ENCODE measurements around the gene SPDYE3. TPM values are rescaled to one million over a fixed set of nuclear protein-coding genes. Genes with fewer than 3 reads are reported as not detected.
"Not testable (repeated sequence)": the region's sequence is repeated elsewhere in the genome, so short reads cannot be mapped to it uniquely, and the experiment has no call there.

Gene SPDYE3
- total and polyA plus RNA-seq, 4 donors: 8.8 to 16.0 TPM; not detected in 2

DNA sequence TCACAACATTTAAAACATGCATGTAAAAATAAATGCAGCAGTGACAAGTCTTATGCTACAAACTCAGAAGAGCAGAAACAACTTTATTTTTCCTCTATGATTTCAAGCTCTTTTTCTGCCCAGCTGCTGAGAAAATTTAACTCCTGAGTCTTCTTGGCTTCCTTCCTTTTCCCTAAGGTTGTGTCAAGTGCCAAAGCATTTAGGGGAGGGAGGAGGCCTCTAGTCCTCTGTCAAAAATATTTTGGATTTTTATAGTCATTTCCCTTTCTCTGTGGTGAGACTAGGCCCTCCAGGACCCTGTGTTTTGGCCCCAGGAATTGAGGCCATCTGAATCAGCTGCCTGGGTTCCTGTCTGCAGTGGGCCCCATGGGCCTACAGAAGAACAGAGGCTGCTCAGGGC is 39.4 kb downstream of the SPDYE3 start:
- no peak overlapping the region for H3K27ac ChIP-seq (ENCODE audit: low read depth, low read length)
- no peaks in the 10 kb centered on the region for H3K4me1 ChIP-seq (ENCODE audit: control insufficient read depth, insufficient read depth, low read length)

DNA sequence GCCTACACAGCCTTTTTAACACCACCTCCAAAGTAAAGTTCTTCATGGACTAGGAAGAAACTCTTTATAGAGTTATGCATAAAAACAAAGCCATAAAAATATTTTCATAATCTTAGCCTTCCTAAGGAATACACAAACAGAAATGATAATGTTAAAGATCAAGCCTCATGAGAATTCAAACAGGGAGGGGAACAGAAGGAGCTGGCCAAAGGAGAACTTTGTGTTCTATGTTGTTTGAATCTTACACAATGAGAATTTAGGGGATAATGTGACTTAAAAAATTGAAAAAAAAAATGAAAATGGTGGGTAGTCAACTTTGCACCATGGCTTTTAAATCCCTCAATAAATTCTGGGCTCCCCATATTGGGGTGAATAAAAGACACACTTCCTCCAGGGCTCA is 41.3 kb downstream of the SPDYE3 start:
- Histone ChIP-seq H3K9me3 (ENCODE audit: control insufficient read depth, insufficient read depth, low read length) (no peaks in the 10 kb centered on the region), H3K36me3 (ENCODE audit: control insufficient read depth, insufficient read depth, low read length) (peaks cover 75% of the 10 kb centered on the region), H3K4me3 (ENCODE audit: low read depth, low read length) (no peak overlapping the region), H3K4me1 (ENCODE audit: control insufficient read depth, insufficient read depth, low read length) (no peaks in the 10 kb centered on the region), H3K27me3 (ENCODE audit: control insufficient read depth, insufficient read depth, low read length) (no peaks in the 10 kb centered on the region), H3K27ac (ENCODE audit: low read depth, low read length) (no peak overlapping the region)
- DNase-seq (ENCODE audit: low read depth in 4 of 6, low spot score in 6 of 6): no peak

More for the DNA sequence above, 39.4 kb downstream of the SPDYE3 start:
- H3K36me3 ChIP-seq (ENCODE audit: control insufficient read depth, insufficient read depth, low read length): peaks cover 67% of the 10 kb centered on the region
- H3K4me3 ChIP-seq (ENCODE audit: low read depth, low read length): no peak overlapping the region
- DNase-seq (ENCODE audit: low read depth in 4 of 6, low spot score in 6 of 6): no peak
- no peaks in the 10 kb centered on the region for H3K27me3 ChIP-seq (ENCODE audit: control insufficient read depth, insufficient read depth, low read length)
- no peaks in the 10 kb centered on the region for H3K9me3 ChIP-seq (ENCODE audit: control insufficient read depth, insufficient read depth, low read length)

DNA sequence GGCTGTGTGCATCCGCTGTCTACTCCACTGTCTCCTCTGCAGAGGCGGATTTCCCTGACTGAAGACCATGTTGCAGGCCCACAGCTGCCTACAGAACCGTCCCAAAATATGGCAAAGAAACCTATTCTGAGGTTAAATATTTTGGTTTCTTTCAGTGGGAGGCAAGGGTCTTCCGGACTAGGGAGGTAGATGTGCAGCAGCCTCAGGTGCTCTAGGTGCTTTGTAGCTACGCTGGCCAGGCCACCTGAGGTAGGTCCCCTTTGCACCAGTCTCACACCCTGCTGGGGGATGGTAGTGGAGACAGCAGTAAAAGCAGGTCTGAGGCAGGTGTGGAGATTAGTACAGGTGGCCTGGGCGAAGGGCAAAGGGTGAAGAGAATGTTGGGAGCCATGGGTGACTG is 42.3 kb downstream of the SPDYE3 start:
- no peak overlapping the region for H3K4me3 ChIP-seq (ENCODE audit: low read depth, low read length)
- no peaks in the 10 kb centered on the region for H3K9me3 ChIP-seq (ENCODE audit: control insufficient read depth, insufficient read depth, low read length)
- 98% methylated on average over 6 of the region's 6 CpGs for WGBS (ENCODE audit: insufficient coverage)
- H3K27me3 ChIP-seq (ENCODE audit: control insufficient read depth, insufficient read depth, low read length): no peaks in the 10 kb centered on the region
- H3K36me3 ChIP-seq (ENCODE audit: control insufficient read depth, insufficient read depth, low read length): peaks cover 78% of the 10 kb centered on the region
- H3K4me1 ChIP-seq (ENCODE audit: control insufficient read depth, insufficient read depth, low read length): no peaks in the 10 kb centered on the region
- H3K27ac ChIP-seq (ENCODE audit: low read depth, low read length): no peak overlapping the region
- DNase-seq (ENCODE audit: low read depth in 4 of 6, low spot score in 6 of 6): no peak

DNA sequence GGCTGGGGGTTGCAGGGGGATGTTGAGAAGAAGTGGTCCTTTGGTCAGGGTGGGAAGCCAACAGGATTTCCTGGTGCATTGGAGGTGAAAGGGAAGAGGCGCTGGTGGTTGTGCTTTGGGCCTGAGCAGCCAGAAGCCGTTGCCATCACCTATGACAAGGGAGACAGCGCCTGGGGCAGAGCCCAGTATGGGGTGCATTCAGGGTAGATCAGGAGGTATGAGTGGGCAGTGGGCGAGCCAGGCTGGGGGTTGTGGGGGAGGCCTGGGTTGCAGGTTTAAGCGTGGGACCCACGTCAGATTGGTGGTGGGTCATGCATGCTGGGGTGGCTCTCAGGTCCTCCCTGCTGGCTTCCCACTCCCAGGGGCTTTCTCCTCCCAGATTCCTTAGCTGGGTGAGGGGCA is 44.2 kb downstream of the SPDYE3 start:
- H3K27me3 ChIP-seq (ENCODE audit: control insufficient read depth, insufficient read depth, low read length): no peaks in the 10 kb centered on the region
- DNase-seq (ENCODE audit: low read depth in 4 of 6, low spot score in 6 of 6): no peak
- WGBS (ENCODE audit: insufficient coverage): 93% methylated on average over 4 of the region's 6 CpGs
- peaks cover 92% of the 10 kb centered on the region for H3K36me3 ChIP-seq (ENCODE audit: control insufficient read depth, insufficient read depth, low read length)
- H3K27ac ChIP-seq (ENCODE audit: low read depth, low read length): no peak overlapping the region
- H3K9me3 ChIP-seq (ENCODE audit: control insufficient read depth, insufficient read depth, low read length): no peaks in the 10 kb centered on the region
- no peak overlapping the region for H3K4me3 ChIP-seq (ENCODE audit: low read depth, low read length)
- no peaks in the 10 kb centered on the region for H3K4me1 ChIP-seq (ENCODE audit: control insufficient read depth, insufficient read depth, low read length)

DNA sequence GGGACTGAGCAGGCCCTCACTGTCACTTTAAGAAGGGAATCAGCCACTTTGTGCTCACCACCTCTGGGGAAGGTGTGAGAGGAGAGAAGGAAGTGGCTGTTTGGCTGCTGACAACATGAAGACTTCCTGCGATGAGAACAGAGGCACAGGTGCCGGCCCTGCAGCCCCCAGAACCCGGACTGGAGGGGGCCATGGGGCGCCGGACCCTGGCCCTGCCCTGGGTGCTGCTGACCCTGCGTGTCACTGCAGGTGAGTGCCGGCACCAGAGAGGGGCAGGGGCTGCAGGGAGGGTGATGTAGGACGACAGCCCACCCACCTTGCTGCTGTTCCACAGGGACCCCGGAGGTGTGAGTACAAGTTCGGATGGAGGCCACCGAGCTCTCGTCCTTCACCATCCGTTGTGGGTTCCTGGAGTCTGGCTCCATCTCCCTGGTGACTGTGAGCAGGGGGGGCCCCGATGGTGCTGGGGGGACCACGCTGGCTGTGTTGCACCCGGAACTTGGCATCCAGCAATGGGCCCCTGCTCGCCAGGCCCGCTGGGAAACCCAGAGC is 44.8 kb downstream of the SPDYE3 start:
- not testable (repeated sequence) for H3K9me3 ChIP-seq (ENCODE audit: control insufficient read depth, insufficient read depth, low read length); H3K4me1 ChIP-seq (ENCODE audit: control insufficient read depth, insufficient read depth, low read length); H3K27me3 ChIP-seq (ENCODE audit: control insufficient read depth, insufficient read depth, low read length); H3K4me3 ChIP-seq (ENCODE audit: low read depth, low read length); DNase-seq (ENCODE audit: low read depth in 4 of 6, low spot score in 6 of 6); H3K27ac ChIP-seq (ENCODE audit: low read depth, low read length)
- 85% methylated on average over 15 of the region's 18 CpGs for WGBS (ENCODE audit: insufficient coverage)
- H3K36me3 ChIP-seq (ENCODE audit: control insufficient read depth, insufficient read depth, low read length): peaks cover 92% of the 10 kb centered on the region

DNA sequence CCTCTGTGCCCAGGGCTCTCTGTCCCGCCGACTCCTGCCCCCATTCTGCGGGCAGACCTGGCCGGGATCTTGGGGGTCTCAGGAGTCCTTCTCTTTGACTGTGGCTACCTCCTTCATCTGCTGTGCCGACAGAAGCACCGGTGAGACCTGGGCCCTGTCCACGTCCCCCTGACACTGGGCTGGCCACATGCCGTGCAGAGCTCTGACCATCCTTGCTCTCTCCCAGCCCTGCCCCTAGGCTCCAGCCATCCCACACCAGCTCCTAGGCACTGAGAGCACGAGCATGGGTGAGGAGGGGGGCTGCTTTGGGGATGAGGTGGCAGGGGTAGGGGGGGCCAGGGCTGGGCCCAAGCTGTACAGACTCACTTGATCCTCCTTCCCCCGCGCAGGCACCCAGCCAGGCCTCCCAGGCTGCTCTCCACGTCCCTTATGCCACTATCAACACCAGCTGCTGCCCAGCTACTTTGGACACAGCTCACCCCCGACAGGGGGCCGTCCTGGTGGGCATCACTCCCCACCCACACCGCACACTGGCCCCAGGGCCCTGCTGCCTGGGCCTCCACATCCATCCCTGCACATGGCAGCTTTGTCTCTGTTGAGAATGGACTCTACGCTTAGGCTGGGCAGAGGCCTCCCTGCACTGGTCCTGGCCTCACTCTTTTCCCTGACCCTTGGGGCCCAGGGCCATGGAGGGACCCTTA is 45.6 kb downstream of the SPDYE3 start:
- Histone ChIP-seq H3K4me3 (ENCODE audit: low read depth, low read length) (no peak overlapping the region), H3K9me3 (ENCODE audit: control insufficient read depth, insufficient read depth, low read length) (no peaks in the 10 kb centered on the region), H3K4me1 (ENCODE audit: control insufficient read depth, insufficient read depth, low read length) (no peaks in the 10 kb centered on the region), H3K36me3 (ENCODE audit: control insufficient read depth, insufficient read depth, low read length) (peaks cover 92% of the 10 kb centered on the region), H3K27ac (ENCODE audit: low read depth, low read length) (no peak overlapping the region), H3K27me3 (ENCODE audit: control insufficient read depth, insufficient read depth, low read length) (no peaks in the 10 kb centered on the region)
- 95% methylated on average over 14 of the region's 16 CpGs for WGBS (ENCODE audit: insufficient coverage)
- no peak for DNase-seq (ENCODE audit: low read depth in 4 of 6, low spot score in 6 of 6)

DNA sequence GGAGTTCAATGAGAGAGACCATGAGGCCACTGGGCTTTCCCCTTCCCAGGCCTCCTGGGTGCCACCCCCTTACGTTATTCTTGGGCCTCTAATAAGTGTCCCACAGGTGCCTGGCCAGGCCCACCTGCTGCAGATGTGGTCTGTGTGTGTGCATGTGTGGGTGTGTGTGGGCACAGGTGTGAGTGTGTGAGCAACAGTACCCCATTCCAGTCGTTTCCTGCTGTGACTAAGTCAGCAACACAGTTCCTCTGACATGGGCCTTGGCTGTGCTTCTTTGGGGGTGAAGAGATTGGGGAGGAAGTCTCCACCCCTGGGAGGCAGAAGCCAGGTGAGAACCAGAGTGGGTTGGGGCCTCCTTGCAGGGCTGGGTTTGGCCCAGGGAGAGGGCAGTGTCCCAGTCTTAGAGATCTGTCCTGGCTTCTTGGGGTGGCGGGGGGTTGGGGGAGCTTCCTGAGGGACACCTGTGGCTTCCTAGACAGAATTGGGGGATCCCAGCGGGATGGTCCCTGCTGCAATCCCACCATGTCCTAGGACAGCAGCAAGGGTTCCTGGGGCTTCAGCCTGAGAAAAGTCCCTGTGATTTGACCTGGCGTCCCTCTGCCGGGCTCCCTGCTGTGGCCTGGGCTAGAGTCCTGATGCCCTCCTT is 46.3 kb downstream of the SPDYE3 start:
- no peak for DNase-seq (ENCODE audit: low read depth in 4 of 6, low spot score in 6 of 6)

DNA sequence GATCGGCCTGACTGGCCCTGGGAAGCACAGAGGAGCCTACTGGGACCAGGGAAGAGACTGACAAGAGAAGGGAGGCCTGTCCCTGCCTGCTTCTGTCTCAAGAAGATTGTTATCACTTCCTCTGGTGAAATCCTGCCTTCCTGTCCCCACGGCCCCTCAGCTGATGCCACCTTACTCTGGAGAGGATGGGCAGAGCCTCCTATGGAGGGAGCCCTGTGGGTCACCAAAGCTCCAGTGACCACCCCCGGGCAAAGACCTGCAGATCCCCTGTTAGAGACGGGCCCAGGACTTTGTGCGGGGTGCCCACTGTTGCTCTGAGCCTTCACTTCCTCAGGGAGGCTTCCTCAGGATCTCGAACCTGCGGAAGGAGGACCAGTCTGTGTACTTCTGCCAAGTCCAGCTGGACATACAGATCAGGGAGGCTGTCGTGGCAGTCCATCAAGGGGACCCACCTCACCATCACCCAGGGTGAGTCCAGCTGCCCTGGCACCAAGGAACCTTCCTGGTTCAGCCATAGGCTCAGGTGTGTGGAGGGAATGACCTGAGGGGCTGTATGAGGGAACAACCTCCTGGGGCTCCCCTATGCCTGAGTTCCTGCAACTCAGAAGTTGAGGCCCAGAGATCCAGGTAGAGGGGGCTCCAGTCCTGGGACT is 49.0 kb downstream of the SPDYE3 start:
- no peaks in the 10 kb centered on the region for H3K4me1 ChIP-seq (ENCODE audit: control insufficient read depth, insufficient read depth, low read length)
- no peaks in the 10 kb centered on the region for H3K9me3 ChIP-seq (ENCODE audit: control insufficient read depth, insufficient read depth, low read length)
- H3K36me3 ChIP-seq (ENCODE audit: control insufficient read depth, insufficient read depth, low read length): peaks cover 99% of the 10 kb centered on the region
- WGBS (ENCODE audit: insufficient coverage): 88% methylated on average over 7 of the region's 8 CpGs
- no peak overlapping the region for H3K27ac ChIP-seq (ENCODE audit: low read depth, low read length)
- H3K4me3 ChIP-seq (ENCODE audit: low read depth, low read length): no peak overlapping the region
- no peaks in the 10 kb centered on the region for H3K27me3 ChIP-seq (ENCODE audit: control insufficient read depth, insufficient read depth, low read length)
- no peak for DNase-seq (ENCODE audit: low read depth in 4 of 6, low spot score in 6 of 6)

More for the DNA sequence above, 46.3 kb downstream of the SPDYE3 start:
- Histone ChIP-seq H3K4me1 (ENCODE audit: control insufficient read depth, insufficient read depth, low read length) (no peaks in the 10 kb centered on the region), H3K27me3 (ENCODE audit: control insufficient read depth, insufficient read depth, low read length) (no peaks in the 10 kb centered on the region), H3K9me3 (ENCODE audit: control insufficient read depth, insufficient read depth, low read length) (no peaks in the 10 kb centered on the region), H3K36me3 (ENCODE audit: control insufficient read depth, insufficient read depth, low read length) (peaks cover 95% of the 10 kb centered on the region), H3K27ac (ENCODE audit: low read depth, low read length) (no peak overlapping the region), H3K4me3 (ENCODE audit: low read depth, low read length) (no peak overlapping the region)
- WGBS (ENCODE audit: insufficient coverage): 94% methylated on average over 5 of the region's 6 CpGs

DNA sequence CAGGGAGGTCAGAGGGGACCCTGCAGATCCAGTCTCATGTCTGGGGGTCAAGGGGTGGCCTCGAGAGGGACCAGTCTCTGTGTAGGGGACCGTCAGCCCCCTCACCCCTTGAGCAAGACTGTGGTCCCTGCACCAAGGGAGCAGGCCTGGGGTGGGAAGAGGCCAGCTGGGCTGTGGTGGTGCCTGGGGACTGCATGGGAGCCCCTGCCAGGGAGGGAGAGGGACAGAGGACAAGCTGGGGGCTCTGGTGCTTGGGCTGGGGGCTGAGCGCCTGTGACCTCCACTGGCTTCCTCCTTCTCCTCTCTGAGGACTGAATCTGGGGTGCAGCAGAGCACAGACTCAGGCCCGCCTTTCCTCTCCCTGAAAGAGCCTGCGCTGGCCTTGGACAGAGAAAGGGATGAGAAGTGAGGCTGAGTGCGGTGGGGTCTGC is 49.6 kb downstream of the SPDYE3 start:
- no peaks in the 10 kb centered on the region for H3K9me3 ChIP-seq (ENCODE audit: control insufficient read depth, insufficient read depth, low read length)
- H3K4me3 ChIP-seq (ENCODE audit: low read depth, low read length): no peak overlapping the region
- DNase-seq (ENCODE audit: low read depth in 4 of 6, low spot score in 6 of 6): no peak
- H3K36me3 ChIP-seq (ENCODE audit: control insufficient read depth, insufficient read depth, low read length): peaks cover 96% of the 10 kb centered on the region
- H3K4me1 ChIP-seq (ENCODE audit: control insufficient read depth, insufficient read depth, low read length): no peaks in the 10 kb centered on the region
- no peak overlapping the region for H3K27ac ChIP-seq (ENCODE audit: low read depth, low read length)
- H3K27me3 ChIP-seq (ENCODE audit: control insufficient read depth, insufficient read depth, low read length): no peaks in the 10 kb centered on the region
- WGBS (ENCODE audit: insufficient coverage): 100% methylated on average over 4 of the region's 6 CpGs

All from spinal cord (tissue), 10 donors.